ENCODE measurements around the gene LOXL1.
"Not testable (repeated sequence)": the region's sequence is repeated elsewhere in the genome, so short reads cannot be mapped to it uniquely, and the experiment has no call there.

The LOXL1 gene

DNA sequence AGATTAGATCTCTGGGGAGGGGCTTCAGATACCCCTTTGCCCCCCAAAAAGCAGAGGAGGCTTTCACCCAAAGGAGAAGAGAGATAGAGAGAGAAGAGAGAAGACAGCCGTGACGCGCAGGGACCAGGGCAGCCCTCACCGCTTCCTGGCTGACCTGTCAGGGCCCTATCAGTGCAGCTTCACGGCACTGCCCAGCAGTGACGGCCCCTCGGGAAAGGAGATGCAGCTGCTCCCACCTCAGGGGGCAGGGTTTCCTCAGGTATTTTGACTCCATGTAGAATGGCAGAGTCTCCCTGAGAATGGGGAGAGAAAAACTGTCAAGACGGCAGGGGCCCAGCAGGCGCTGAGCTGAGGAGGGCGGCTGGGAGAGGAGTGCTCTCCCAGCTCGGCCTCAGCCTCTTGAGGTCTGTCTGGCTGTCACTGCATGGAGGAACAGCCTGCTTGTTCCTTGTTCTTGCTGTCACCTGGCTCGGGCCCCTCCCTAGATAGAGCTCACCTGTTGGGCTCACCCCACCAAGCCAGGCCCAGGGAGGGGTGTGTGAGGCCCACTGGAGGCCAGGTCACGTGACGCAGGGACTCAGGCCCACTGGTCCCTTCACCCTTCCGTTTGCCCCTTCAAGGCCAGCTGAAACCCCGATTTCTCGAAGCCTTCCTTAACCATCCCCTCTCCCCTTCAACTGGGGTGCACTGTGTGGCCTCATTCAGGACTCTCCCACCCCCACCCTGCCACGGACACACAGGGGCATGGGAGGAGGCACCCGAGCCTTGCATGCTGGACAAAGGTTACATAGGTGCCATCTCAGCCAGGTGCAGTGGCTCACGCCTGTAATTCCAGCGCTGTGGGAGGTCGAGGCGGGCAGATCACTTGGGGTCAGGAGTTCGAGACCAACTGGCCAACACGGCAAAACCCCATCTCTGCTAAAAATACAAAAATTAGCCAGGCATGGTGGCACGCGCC lies 28.2 kb downstream of the LOXL1 start:
- ATAC-seq = no peak

- ATAC-seq = no peak
Observed at GRCh38 chr15:73955326-73955725, 29.1 kb downstream of the LOXL1 start.

DNA sequence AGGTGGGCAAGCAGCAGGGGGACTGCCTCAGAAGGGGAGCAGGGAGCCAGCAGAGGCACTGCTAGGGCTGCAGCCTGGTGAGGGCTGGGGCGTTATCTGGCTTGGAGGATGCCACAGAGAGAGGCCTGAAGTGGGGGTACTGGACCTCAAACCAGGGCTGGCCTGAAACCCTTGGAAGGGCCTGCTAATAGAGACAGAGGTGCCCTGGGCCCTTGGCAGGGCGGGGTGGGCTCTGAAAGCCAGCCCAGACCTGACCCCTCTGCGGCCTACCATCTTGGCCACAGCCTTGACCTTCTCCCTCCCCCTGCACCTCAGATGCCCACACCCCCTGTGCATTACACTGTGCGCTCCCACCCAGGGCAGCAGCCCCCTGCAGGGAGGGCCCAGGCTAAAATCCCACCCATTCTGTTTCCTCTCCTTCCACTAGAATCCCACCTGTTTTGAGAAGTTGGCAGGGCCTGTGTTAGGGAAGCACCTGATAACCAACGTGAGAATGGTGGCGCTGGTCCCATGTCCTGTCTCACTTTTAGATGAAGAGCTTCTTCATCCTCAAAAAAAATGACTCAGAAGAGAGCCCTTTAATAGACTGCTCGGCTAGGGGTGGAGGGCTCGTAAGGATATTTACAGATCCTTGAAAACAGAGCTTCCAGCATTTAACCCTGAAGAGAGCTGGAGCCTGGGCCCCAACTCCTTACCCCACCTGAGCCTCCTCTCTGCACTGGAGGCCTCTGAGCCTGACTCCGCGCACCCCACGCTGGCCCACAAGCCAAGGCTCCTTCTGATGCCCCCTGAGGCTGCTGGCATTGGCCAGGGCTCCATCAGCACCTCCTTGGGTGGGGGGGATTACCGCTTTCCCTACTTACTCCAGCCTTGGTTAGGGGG lies 29.8 kb downstream of the LOXL1 start:
- ATAC-seq = no peak

- ATAC-seq = no peak
Observed at GRCh38 chr15:73956743-73957135, 30.5 kb downstream of the LOXL1 start.

DNA sequence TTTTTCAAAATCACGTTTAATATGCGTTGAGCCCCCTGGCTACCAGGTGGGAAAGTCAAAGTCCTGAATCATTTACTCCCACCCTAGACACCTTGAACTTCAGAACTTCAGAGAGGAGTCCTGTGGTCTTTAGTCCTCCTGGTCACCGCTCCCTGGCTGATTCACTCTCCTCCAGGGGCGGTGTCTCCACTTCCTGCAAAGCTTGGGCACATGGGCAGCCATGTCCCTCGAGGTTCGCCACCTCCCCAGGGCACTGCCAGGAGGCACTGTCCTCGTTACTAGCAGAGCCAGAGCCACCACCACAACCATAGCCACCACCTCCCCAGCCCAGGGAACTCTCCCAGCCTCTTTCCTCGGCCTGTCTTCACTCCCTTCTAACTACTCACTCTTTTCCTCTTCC lies 31.0 kb downstream of the LOXL1 start:
- no peak for ATAC-seq

- ATAC-seq = no peak
Observed at GRCh38 chr15:73957785-73958184, 31.5 kb downstream of the LOXL1 start.

- ATAC-seq = peak; percentile 55 to 74
Observed at GRCh38 chr15:73959012-73959581, 32.8 kb downstream of the LOXL1 start.

DNA sequence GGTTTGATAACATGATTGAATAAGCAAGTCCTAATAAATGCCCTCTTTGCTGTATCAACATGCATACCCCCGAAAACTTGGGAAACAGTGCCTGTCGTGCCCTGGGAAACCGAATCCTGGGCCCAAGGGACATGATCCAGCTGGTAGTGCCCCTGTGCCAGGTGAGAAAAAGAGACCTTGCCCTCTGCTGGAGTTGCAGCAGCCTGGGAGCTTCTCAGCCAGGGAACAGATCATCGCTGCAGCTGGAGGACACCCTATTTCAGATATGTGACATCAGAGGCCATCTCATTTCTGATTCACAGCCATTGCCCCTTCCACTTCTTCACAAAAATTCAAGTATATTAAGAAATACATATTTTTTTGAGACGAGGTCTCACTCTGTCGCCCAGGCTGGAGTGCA lies 33.5 kb downstream of the LOXL1 start:
- no peak for ATAC-seq

- ATAC-seq = not testable (repeated sequence)
Observed at GRCh38 chr15:73960472-73961070, 34.3 kb downstream of the LOXL1 start.

DNA sequence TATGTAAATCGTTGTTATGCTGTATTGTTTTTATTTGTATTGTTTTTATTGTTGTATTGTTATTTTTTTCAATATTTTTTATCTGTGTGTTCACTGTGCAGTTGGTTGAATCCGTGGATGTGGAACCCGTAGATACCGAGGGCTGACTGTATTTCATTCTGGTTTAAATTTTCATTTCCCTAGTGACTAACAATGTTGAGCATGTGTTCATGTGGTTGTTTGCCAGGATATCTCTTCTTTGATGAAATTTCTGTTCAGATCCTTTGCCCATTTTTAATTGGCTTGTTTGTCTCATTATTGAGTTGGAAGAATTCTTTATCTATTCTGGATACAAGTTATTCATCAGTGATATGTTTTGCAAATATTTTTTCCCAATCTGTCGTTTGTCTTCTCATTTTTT lies 36.2 kb downstream of the LOXL1 start:
- ATAC-seq = no peak

GRCh38 chr15:73964736-73965093 lies 38.5 kb downstream of the LOXL1 start:
- peak; percentile 77 for ATAC-seq

DNA sequence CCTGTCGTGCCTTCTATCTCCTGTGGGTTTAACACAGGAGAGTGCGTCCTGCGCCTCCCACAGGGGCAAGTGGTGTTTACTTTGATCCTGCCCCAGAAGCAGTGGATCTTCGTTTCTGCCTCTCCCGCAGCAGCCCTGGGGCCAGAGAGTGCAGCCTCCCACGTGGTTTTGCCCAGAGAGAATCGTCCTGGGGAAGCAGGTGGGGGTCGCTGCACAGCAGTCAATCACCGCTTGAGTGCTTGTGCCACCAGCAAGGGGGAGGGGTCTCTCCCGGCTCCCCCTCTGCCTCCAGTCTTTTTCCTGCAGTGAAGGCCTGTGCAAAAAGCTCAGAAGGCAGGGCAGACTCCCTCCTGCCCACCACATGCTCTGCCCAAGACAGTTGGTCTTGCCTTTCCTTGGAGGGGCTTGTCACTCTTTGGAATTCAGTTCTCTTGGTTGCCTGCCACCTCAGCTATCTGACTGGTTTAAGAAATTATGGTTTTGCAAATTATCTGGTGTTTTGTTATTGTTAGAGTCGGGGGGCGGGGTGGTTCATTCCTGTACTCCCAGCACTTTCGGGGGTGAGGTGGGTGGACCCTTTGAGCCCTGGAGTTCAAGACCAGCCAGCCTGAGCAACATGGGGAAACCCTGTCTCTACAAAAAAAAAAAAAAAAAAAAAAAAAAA lies 39.0 kb downstream of the LOXL1 start:
- peak; percentile 62 to 65 for ATAC-seq

- ATAC-seq = peak; percentile 83 to 90
Observed at GRCh38 chr15:73965758-73966113, 39.5 kb downstream of the LOXL1 start.

- ATAC-seq = no peak
Observed at GRCh38 chr15:73968461-73968860, 42.2 kb downstream of the LOXL1 start.

DNA sequence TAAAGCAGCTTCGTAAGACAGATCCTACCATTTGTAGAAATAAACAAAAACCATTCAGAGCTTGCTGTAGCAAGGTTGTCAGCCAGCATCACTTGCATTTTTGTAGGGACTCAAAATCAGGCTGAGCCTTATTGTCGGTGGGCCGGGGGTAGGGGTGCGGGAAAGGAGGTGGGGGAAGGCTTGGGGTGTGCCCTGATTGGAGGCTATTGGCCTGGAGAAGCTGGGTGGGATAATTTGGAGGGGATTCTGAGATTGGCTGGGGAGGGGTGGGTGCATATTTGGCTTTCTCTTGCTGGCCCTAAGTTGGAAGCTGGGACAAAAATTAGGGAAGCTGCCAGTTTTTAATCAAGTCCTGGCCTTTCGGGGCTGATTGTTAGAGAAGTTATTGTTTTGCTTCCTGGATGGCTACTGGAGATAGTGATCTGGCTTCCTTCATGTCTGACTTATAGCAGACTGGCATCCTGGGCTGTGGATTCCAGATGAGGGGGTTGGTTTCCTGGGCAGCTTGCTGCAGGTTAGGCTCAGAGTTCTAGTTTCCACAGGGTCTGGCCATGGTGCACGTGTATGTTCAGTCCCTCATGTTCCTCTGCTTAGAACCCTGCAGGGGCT lies 43.0 kb downstream of the LOXL1 start:
- ATAC-seq = no peak

GRCh38 chr15:73972984-73973682 lies 46.9 kb downstream of the LOXL1 start:
- ATAC-seq = peak; percentile 72 to 87

GRCh38 chr15:73973683-73974200 lies 47.5 kb downstream of the LOXL1 start:
- not testable (repeated sequence) for ATAC-seq

- ATAC-seq = not testable (repeated sequence)
Observed at GRCh38 chr15:73975440-73976125, 49.3 kb downstream of the LOXL1 start.

GRCh38 chr15:73978896-73979295 lies 52.6 kb downstream of the LOXL1 start:
- no peak for ATAC-seq

GRCh38 chr15:73979636-73980035 lies 53.4 kb downstream of the LOXL1 start:
- ATAC-seq = no peak
